ENCODE results near the gene XYLT1.

The XYLT1 gene

DNA sequence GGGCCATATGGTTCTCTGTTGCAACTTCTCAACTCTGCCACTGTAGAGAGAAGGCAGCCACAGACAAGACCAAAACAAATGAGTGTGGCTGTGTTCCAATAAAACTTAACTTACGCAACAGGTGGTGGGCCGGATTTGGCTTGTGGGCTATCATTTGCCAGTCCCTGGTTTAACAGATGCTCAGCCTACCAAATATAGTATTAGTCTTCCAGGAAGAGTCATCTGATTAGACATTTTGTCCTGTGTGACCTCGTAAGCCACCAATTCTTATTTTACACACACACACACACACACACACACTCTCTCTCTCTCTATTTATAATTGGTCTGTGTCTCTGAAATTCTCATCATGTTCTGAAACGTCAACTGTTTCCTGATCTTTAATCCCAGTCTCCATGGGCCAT, 245.9 kb downstream of the XYLT1 start (continued):
- no peak for TF ChIP-seq ZFP37 (tag by site-specific recombination; IDR thresholded peaks at IDR 0.05)
- TF ChIP-seq ZBTB20 (tag by site-specific recombination; IDR thresholded peaks at IDR 0.05), result no peak
- TF ChIP-seq ZNF624 (tag by site-specific recombination; IDR thresholded peaks at IDR 0.05), result no peak
- TF ChIP-seq, protein P1, sequence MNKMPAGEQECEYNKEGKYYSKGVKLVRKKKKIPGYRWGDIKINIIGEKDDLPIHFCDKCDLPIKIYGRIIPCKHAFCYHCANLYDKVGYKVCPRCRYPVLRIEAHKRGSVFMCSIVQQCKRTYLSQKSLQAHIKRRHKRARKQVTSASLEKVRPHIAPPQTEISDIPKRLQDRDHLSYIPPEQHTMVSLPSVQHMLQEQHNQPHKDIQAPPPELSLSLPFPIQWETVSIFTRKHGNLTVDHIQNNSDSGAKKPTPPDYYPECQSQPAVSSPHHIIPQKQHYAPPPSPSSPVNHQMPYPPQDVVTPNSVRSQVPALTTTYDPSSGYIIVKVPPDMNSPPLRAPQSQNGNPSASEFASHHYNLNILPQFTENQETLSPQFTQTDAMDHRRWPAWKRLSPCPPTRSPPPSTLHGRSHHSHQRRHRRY (tag by site-specific recombination; IDR thresholded peaks at IDR 0.05), result no peak
- TF ChIP-seq ZNF837 (tag by site-specific recombination; IDR thresholded peaks at IDR 0.05), result no peak
- TF ChIP-seq ZBTB1 (tag by site-specific recombination; IDR thresholded peaks at IDR 0.05), result no peak
- no peak for TF ChIP-seq ZNF433 (tag by site-specific recombination; IDR thresholded peaks at IDR 0.05; ENCODE audit: low read depth)

DNA sequence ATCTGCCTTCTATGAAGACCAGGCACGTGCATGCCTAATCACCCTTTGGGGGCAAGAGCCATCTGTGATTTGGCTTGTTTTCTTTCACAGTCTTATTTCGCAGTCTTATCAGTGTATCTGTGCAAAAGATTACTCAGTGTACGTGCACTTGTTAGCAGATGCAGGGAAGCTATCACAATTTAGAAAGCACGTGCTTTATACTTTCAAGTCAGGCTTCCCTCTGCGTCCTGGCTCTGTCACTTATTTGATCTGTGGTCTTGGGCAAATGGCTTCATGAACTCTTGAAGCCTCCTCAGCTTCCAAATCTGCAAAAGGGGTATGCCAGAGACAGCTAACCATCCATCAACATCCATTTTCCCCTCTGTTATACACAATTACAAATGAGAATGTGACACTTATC, 246.4 kb downstream of the XYLT1 start:
- no peak overlapping the region for H3K4me3 ChIP-seq (ENCODE audit: low read depth, low read length)
- no peak for TF ChIP-seq ZNF548 (tag by site-specific recombination; IDR thresholded peaks at IDR 0.05)
- no peak for TF ChIP-seq ZNF423 (tag by site-specific recombination; IDR thresholded peaks at IDR 0.05)
- no peaks in the 10 kb centered on the region for H3K4me1 ChIP-seq (ENCODE audit: control insufficient read depth, insufficient read depth, low read length)
- CTCF ChIA-PET, result no interaction called here
- H3K36me3 ChIP-seq (ENCODE audit: control insufficient read depth in 2 of 2, insufficient read depth in 1 of 2, low read length in 2 of 2), result no peaks in the 10 kb centered on the region
- H3K27ac ChIP-seq (ENCODE audit: extremely low read depth, low read depth, low read length), result no peak overlapping the region
- POLR2A ChIA-PET, result no interaction called here
- H3K9me3 ChIP-seq (ENCODE audit: control insufficient read depth, insufficient read depth, low read depth, low read length), result no peaks in the 10 kb centered on the region

- CTCF ChIA-PET, result no interaction called here
These were observed 247.2 kb downstream of the XYLT1 start for GRCh38 chr16:17223576-17223975.

GRCh38 chr16:17222871-17223401, 247.8 kb downstream of the XYLT1 start:
- CTCF ChIA-PET, result no interaction called here

More at GRCh38 chr16:17223576-17223975, 247.2 kb downstream of the XYLT1 start:
- no peaks in the 10 kb centered on the region for H3K4me1 ChIP-seq (ENCODE audit: control insufficient read depth, insufficient read depth, low read length)
- POLR2A ChIA-PET, result no interaction called here
- H3K36me3 ChIP-seq (ENCODE audit: control insufficient read depth in 2 of 2, insufficient read depth in 1 of 2, low read length in 2 of 2), result no peaks in the 10 kb centered on the region
- no peak overlapping the region for H3K27ac ChIP-seq (ENCODE audit: extremely low read depth, low read depth, low read length)
- TF ChIP-seq ZNF510 (tag by site-specific recombination; IDR thresholded peaks at IDR 0.05; ENCODE audit: insufficient replicate concordance) (no peak), ZNF416 (tag by site-specific recombination; IDR thresholded peaks at IDR 0.05) (no peak), ZNF561 (tag by site-specific recombination; IDR thresholded peaks at IDR 0.05; ENCODE audit: borderline replicate concordance) (no peak), ZNF169 (tag by site-specific recombination; IDR thresholded peaks at IDR 0.05) (no peak), ZNF146 (tag by site-specific recombination; IDR thresholded peaks at IDR 0.05) (no peak), ZNF558 (tag by site-specific recombination; IDR thresholded peaks at IDR 0.05) (no peak), KLF17 (tag by site-specific recombination; IDR thresholded peaks at IDR 0.05) (no peak), ZBTB7A (tag by site-specific recombination; IDR thresholded peaks at IDR 0.05; ENCODE audit: low read depth) (no peak), ZBTB48 (tag by site-specific recombination; IDR thresholded peaks at IDR 0.05) (no peak)
- no peaks in the 10 kb centered on the region for H3K9me3 ChIP-seq (ENCODE audit: control insufficient read depth, insufficient read depth, low read depth, low read length)
- H3K4me3 ChIP-seq (ENCODE audit: low read depth, low read length), result no peak overlapping the region

More at GRCh38 chr16:17222871-17223401, 247.8 kb downstream of the XYLT1 start:
- POLR2A ChIA-PET, result no interaction called here
- Histone ChIP-seq H3K36me3 (ENCODE audit: control insufficient read depth in 2 of 2, insufficient read depth in 1 of 2, low read length in 2 of 2) (no peaks in the 10 kb centered on the region), H3K27ac (ENCODE audit: extremely low read depth, low read depth, low read length) (no peak overlapping the region), H3K4me1 (ENCODE audit: control insufficient read depth, insufficient read depth, low read length) (no peaks in the 10 kb centered on the region), H3K4me3 (ENCODE audit: low read depth, low read length) (no peak overlapping the region), H3K9me3 (ENCODE audit: control insufficient read depth, insufficient read depth, low read depth, low read length) (no peaks in the 10 kb centered on the region)
- no peak for TF ChIP-seq ZSCAN23 (tag by site-specific recombination; IDR thresholded peaks at IDR 0.05)
- TF ChIP-seq, protein P2, sequence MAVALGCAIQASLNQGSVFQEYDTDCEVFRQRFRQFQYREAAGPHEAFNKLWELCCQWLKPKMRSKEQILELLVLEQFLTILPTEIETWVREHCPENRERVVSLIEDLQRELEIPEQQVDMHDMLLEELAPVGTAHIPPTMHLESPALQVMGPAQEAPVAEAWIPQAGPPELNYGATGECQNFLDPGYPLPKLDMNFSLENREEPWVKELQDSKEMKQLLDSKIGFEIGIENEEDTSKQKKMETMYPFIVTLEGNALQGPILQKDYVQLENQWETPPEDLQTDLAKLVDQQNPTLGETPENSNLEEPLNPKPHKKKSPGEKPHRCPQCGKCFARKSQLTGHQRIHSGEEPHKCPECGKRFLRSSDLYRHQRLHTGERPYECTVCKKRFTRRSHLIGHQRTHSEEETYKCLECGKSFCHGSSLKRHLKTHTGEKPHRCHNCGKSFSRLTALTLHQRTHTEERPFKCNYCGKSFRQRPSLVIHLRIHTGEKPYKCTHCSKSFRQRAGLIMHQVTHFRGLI (tag by site-specific recombination; IDR thresholded peaks at IDR 0.05), result no peak

All from HEK293 (cell line).